Stomach smooth muscle (tissue), 2 donors: Measurements from ENCODE around the gene ZNF700.
"Not testable (repeated sequence)": the region's sequence is repeated elsewhere in the genome, so short reads cannot be mapped to it uniquely, and the experiment has no call there.

Experiments
- H3K27ac ChIP-seq: one replicate; pipeline ENCODE4 v1.7.0; 2013; ENCODE audit warnings: mild to moderate bottlenecking, low read length, inconsistent platforms
- H3K27me3 ChIP-seq, 2 donors: one replicate each; pipeline ENCODE4 v1.7.0; 2013; ENCODE audit warnings: low read length in 2 of 2; ENCODE audit not compliant: insufficient read depth in 2 of 2, control insufficient read depth in 1 of 2
- H3K36me3 ChIP-seq, 2 donors: one replicate each; pipeline ENCODE4 v1.7.0; 2013; ENCODE audit warnings: low read length in 2 of 2; ENCODE audit not compliant: control insufficient read depth in 2 of 2, insufficient read depth in 2 of 2
- H3K4me1 ChIP-seq: one replicate; pipeline ENCODE4 v1.7.0; 2013; ENCODE audit warnings: low read length; ENCODE audit not compliant: control insufficient read depth, insufficient read depth
- H3K4me3 ChIP-seq, 2 donors: one replicate each; pipeline ENCODE4 v1.7.0; 2013; ENCODE audit warnings: low read length in 2 of 2
- H3K9ac ChIP-seq, 2 donors: one replicate each; pipeline ENCODE4 v1.7.0; 2013; ENCODE audit warnings: low read length in 2 of 2, mild to moderate bottlenecking in 1 of 2
- H3K9me3 ChIP-seq, 2 donors: one replicate each; pipeline ENCODE4 v1.7.0; 2013; ENCODE audit warnings: low read length in 2 of 2; ENCODE audit not compliant: control insufficient read depth in 2 of 2
- donor health status: healthy.
- donor health status: Pancreatic carcinoma.

Gene ZNF700

DNA sequence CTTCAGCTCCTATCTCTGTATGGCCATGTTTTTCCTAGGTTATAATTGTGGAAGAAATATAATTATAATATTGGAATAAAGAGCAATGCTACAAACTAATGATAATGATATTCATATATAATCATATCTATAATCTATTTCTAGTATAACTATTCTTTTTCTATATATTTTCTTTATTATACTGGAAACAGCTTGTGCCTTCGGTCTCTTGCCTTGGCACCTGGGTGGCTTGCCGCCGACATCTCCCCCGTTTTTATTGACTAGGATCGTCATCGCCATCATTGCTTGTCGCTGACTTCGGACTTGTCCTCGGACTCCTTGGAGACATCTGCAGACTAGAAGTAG is 64.2 kb downstream of the ZNF700 start:
- peaks cover 4% of the 10 kb centered on the region for H3K4me1 ChIP-seq
- H3K9me3 ChIP-seq = no peaks in the 10 kb centered on the region
- H3K27ac ChIP-seq = peak overlapping the region; percentile 88
- no peaks in the 10 kb centered on the region for H3K27me3 ChIP-seq
- no peak overlapping the region for H3K9ac ChIP-seq
- H3K4me3 ChIP-seq = peak overlapping the region in 1 of 2 donors; percentile 94
- no peaks in the 10 kb centered on the region for H3K36me3 ChIP-seq

DNA sequence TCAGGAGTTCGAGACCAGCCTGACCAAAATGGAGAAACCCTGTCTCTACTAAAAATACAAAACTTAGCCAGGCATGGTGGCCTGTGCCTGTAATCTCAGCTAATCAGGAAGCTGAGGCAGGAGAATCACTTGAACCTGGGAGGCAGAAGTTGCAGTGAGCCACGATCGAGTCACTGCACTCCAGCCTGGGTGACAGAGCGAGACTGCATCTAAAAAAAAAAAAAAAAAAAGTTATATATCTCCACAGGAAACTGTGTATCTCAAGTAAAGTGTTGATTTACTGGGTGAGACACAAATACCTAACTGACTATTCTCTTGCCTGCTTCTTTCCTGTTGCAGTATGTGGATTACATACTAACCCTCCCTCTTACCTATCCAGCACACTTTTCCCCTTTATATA is 67.0 kb downstream of the ZNF700 start:
- H3K9ac ChIP-seq, H3K36me3 ChIP-seq, H3K4me3 ChIP-seq, H3K27ac ChIP-seq, H3K9me3 ChIP-seq, H3K4me1 ChIP-seq, H3K27me3 ChIP-seq: not testable (repeated sequence)

DNA sequence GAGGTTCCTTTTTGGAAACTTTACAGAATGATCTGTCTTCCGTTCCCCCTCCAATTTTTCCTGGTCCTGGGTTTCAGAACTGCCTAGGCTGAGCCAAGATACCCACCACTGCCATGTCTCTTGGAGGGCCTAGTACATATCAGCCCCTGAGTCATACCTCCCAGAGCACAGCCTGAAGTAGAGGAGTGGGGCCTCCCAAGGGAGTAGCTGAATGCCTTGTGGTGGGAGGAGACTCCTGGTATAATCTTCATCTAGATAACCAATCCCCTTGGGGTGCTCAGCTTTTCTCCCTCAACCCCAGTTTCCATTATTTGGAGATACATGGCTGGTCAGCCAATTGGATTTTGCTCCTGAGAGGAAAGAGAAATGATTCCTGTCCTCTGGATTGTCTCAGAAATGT is 70.3 kb downstream of the ZNF700 start:
- Histone ChIP-seq H3K9me3 (no peaks in the 10 kb centered on the region), H3K27ac (no peak overlapping the region), H3K27me3 (no peaks in the 10 kb centered on the region), H3K36me3 (no peaks in the 10 kb centered on the region), H3K9ac (no peak overlapping the region), H3K4me1 (no peaks in the 10 kb centered on the region), H3K4me3 (no peak overlapping the region)
